HEK293T (cell line): ENCODE data around the gene CYP2F1.

Experiments
- L3MBTL2 ChIP-seq: fragments of 450-650 bp; conservative IDR thresholded peaks from 2 replicates; pipeline ENCODE4 v1.6.1; 2016; ENCODE audit warnings: mild to moderate bottlenecking
- NFRKB ChIP-seq: fragments of 450-650 bp; IDR thresholded peaks from 2 replicates; pipeline ENCODE4 v1.6.1; 2016; ENCODE audit warnings: mild to moderate bottlenecking, moderate library complexity

GRCh38 chr19:41156207-41156606 lies 42.0 kb downstream of the CYP2F1 start:
- TF ChIP-seq L3MBTL2 (no peak), NFRKB (no peak)
